OCI-M1 (cell line): ENCODE results near the gene XAB2.
"Not testable (repeated sequence)": the region's sequence is repeated elsewhere in the genome, so short reads cannot be mapped to it uniquely, and the experiment has no call there.

ENCODE experiments used
- DNase-seq: peaks from one replicate; lab custom pipeline; 2025; lab: John Stamatoyannopoulos, UW

Gene XAB2

DNA sequence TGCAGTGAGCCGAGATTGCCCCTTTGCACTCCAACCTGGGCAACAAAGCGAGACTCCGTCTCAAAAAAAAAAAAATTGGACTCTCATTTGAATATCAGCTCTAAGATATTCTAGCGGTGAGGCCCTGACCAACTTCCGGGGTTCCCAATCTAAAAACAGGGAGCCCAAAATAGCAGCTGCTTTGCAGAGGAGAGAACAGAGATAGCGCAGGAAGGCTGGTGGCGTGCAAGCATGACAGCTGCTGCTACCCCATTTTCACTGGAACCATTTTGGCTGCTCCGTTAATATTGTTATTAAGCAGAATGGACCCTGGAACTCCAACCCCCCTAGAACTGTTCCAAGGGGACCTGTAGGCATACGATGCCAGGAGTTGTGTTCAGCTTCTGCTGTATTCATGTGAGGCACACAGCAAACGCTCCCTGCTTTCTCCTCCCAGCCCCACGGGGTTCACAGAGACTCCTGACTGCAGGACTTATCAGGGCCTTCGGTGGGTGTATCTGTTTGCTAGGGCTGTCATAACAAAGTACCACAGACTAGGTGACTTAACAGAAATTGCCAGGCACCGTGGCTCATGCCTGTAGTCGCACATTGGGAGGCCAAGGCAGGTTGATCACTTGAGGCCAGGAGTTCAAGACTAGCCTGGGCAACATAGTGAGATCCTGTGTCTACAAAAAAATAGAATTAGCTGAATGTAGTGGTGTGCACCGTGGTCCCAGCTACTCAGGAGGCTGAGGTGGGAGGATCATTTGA is 19.1 kb upstream of the XAB2 start:
- no peak for DNase-seq

DNA sequence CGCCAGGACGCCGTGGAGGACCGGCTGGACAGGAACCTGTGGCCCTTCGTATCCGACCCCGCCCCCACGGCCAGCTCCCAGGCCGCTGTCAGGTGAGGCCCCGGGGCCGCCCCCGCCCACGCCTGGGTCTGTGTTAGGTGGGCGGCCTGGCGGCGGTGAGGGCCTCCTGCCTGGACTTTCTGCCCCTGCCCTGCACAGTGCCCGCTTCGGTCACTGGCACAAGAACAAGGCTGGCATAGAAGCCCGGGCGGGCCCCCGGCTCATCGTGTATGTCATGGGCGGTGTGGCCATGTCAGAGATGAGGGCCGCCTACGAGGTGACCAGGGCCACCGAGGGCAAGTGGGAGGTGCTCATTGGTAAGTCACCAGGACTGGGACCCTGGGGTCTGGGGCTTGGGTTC is 17.8 kb upstream of the XAB2 start:
- no peak for DNase-seq

DNA sequence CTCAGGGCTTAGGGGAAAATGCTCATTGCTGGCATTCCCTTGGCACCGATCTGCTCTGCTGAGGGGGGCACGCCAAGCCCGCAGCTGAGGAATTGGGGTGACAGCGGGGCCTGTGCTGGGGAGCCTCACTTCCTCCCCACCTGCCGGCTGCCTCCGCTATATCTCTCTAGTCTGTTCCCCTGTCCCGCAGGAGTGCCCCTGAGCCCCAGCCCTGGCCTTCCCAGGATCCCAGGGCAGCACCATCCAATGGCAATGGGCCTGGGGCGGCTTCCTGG is 17.0 kb upstream of the XAB2 start:
- no peak for DNase-seq

DNA sequence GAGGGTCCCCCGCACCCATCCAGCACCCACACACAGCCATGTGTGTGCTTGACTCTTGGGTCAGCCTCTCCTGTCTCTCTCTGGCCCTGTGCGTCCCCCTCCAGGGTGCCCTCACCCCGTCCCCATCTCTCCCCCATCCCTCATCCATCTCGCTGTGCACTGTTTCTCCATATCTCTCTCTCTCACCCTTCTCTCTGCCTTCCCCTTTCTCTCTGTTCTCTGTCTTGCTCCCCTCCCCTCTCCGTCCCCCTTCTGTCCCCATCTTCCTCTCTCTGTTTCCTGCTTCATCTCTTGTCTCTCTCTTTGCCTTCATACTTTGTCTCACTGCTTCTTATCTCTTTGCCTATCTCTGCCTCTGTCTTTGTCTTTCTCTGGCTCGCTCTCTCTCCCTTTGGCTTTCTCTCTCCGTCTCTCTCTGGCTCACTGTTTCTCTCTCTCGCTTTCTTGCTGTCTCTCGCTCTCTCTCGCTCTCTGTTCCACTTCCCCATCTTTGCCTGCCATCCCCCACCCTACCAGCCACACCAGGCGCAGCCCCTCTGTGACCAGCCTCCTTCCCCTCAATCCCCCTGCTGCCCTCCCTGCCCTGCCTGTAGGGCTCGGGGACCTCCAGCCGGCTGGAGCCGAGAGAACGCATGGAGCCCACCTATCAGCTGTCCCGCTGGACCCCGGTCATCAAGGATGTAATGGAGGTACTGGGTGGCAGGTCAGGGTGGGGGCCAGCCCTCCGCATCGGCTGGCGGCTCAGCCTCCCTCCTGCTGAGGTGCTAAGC is 16.5 kb upstream of the XAB2 start:
- DNase-seq: no peak

DNA sequence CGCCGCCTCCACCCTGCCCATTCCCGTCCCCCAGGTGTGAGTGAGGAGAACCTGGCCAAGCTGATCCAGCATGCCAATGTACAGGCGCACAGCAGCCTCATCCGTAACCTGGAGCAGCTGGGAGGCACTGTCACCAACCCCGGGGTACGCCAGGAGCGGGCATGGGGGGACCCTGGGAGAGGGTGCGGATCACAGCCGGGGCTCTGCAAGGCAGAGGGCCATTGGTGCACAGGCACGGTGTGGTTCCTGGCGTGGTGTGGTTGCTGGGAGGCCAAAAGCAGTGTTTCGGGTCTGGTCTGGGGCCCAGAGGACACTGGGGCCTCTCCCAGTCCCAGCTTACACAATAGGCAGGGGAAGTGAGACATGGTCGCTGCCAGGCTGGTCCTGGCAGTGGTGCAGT is 15.8 kb upstream of the XAB2 start:
- no peak for DNase-seq

DNA sequence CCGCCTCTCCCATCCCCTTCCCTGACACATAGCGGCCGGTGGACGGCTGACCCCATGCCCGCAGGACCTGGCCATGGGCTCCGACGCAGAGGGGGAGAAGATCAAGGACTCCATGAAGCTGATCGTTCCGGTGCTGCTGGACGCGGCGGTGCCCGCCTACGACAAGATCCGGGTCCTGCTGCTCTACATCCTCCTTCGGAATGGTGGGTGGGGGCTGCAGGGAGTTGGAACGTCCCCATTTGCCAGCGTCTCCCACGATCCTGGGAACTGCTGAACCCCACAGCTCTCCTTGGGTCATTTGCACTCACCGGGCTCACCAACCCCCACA is 15.2 kb upstream of the XAB2 start:
- DNase-seq: no peak

DNA sequence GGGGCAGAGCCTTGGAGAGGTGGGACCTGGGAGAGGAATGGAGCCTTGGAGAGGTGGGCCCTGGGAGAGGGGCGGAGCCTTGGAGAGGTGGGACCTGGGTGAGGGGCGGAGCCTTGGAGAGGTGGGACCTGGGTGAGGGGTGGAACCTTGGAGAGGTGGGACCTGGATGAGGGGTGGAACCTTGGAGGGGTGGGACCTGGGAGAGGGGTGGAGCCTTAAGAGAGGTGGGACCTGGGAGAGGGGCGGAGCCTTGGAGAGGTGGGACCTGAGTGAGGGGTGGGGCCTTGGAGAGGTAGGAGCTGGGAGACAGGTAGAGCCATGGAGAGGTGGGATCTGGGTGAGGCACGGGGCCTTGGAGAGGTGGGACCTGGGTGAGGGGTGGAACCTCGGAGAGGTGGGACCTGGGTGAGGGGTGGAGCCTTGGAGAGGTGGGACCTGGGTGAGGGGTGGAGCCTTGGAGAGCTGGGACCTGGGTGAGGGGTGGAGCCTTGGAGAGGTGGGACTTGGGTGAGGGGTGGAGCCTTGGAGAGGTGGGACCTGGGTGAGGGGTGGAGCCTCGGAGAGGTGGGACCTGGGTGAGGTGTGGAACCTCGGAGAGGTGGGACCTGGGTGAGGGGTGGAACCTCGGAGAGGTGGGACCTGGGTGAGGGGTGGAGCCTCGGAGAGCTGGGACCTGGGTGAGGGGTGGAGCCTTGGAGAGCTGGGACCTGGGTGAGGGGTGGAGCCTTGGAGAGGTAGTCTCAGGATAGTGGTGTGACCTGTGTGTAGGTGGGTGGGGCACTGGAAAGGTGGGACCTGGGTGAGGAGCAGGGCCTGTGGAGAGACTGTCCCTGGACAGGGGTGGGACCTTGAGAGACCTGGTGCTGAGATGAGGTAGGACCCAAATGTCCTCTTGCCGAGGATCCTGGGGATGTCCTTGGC is 14.5 kb upstream of the XAB2 start:
- not testable (repeated sequence) for DNase-seq

DNA sequence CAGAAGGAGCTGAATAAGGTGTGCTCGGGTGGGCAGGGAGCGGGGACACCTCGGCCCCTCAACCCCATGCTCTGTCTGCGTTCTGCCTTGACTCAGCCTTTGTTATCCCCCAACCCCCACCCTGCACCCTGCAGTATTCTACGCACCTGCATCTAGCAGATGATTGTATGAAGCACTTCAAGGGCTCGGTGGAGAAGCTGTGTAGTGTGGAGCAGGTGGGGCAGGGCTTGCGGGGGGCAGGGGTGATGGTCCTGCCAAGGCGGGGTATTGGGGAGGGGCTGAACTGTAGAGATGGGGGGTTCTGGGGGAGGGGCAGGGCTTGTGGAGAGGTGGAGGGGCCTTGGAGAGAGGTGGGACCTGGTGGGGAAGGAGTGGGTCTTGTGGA is 13.7 kb upstream of the XAB2 start:
- DNase-seq: no peak

DNA sequence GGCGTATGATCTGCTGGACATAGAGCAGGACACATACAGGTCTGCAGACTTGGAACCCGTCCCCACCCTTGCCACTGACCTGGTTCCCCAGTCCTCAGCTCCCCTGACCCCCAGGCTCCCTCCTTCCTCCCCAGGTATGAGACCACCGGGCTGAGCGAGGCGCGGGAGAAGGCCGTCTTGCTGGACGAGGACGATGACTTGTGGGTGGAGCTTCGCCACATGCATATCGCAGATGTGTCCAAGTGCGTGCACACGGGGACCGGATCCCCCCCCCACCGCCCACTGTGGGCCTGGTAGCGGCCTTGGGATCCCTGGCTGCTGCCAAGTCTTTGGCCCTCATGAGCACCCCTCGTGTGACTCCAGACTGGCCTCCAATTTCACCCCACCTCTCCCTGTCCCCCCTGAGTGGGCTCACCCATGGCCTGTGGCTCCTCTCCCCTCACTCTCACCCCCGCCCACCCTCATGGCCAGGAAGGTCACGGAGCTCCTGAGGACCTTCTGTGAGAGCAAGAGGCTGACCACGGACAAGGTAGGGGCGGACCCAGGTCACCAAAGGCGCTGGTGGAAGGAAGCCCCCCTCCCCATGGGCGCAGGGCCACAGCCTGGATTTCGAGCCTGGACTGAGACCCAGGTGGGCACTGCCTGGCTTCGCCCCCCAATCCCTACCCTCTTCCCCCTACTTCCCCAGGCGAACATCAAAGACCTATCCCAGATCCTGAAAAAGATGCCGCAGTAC is 13.1 kb upstream of the XAB2 start:
- no peak for DNase-seq

DNA sequence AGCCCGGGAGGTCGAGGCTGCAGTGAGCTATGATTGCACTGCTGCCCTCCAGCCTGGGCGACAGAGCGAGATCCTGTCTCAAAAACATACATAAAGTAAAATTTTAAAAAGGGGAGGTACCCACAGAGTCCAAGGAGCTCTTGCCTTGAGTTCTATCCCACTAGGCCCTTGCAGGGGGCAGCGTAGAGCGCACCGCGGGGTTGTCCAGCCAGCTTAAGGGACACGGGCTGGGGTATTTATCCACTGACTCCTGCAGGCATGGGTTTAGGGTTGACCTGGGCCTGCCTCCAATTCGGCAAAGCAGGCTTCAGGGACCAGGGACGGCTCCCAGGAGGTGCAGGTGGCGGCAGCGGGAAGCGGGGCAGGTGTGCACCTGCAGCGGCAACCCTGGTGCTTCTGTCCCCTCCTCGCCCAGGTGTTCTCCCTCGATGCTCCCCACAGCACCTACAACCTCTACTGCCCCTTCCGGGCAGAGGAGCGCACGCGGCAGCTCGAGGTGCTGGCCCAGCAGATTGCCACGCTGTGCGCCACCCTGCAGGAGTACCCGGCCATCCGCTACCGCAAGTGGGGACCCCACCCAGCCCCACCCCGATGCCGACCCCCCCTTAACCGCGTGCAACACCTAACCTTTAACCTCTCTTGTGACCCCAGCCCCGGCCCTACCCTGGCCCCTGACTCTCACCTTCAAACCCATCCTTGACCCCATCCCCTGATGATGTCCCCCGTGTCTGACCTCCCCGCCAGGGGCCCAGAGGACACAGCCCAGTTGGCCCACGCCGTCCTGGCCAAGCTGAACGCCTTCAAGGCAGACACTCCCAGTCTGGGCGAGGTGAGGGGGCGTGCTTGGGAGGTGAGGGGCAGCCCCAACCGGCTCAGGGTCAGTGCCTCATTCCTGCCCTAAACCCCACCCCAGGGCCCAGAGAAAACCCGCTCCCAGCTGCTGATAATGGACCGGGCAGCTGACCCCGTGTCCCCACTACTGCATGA is 12.2 kb upstream of the XAB2 start:
- DNase-seq: no peak

DNA sequence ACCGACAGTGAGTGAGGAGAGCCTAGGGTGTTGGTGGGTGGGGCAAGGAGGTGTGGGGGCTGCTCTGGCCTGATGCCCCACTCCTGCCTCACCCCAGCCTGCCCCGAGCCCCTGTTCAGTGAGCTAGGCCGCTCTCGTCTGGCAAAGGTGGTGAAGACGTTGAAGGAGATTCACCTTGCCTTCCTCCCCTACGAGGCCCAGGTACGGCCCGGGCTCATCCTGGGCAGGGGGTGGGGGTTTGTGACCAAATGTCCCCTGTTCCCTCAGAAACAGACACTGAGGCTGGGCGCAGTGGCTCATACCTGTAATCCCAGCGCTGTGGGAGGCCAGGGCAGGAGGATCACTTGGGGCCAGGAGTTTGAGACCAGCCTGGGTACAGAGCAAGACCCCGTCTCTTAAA is 11.5 kb upstream of the XAB2 start:
- DNase-seq: no peak

DNA sequence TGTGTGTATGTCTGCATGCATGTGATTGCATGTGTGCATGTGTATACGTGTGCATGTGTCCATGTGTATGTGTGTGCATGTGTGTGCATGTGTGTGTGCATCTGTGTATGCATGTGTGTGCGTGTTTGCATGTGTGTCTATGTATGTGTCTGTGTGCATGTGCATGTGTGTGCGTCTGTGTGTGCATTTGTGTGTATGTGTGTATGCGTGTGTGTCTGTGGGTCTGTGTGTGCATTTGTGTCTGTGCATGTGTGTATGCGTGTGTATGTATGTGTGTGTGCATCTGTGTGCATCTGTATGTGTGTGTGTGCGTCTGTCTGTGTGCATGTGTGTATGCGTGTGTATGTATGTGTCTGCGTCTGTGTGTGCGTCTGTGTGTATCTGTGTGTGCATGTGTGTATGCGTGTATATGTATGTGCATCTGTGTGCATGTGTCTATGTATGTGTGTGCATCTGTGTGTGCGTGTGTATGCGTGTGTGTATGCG is 10.6 kb upstream of the XAB2 start:
- no peak for DNase-seq

DNA sequence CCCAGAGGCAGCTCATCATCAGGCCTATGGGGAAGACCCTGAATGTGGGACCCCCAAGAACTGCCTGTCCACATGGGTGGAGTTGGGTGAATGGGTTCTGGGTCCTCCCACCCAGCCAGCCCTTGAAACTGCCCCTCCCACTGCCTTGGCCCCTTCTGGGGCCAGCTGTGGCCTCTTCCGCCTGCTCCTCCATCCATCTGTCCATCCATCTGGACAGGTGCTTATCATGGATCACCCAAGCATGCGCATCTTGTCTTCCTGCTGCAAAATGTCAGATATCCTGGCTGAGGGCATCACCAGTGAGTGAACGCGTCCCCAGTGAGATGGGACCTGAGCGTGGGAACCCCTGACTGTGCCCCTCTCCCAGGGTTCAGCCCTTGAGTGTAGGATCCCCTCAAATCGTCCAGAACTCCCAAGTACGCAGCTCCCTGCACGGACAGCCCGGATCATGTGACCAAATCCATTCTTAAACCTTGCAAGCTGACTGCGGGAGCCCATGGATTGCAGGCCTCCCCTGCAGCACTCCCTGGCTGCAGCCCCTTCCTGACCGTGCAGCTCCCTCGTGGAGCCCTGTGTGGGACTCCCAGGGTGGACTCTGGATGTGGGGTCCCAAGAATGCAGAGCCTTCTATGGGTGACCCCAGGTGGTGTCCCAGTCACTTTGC is 9.6 kb upstream of the XAB2 start:
- DNase-seq: no peak

DNA sequence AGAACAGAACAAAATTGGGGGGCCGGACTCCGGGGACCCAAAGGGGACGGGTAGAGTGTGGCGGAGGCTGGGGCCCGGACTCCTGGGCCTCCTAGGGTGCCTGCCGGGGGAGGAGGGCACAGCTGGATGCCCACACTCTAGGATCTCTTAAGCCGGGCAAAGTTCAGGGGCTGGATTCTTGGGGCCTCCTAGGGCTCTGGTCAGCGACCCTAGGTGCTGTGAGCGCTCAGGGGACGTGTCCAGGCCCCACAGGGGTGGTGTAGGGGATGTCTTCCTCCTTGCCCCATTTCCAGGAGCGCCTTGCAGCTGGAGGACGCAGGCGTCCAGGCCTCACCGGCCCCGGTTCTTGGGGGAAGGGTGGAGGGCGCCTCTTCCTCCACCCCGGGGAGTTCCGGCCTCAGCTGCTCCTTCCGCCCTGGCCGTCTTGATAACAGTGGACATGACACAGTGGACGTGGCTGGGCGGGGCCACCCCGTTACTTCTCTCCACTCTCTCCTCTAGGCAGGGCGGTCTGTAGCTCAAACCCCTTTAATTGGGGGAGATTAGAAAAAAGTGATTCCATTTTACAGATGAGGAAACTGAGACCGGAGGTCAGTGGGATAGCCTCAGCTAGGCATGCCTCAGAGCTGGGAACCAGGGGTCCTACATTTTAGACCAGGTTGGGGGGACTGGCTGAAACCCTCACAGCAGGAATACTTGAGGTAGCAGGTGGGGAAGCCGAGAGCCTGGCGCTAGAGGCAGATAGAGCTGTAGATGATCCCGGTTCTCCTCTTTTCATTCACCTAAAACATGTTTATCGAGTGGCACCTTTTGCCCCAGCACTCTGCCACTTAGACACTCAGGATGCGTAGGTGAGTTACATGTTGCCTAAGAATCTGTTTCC is 8.3 kb upstream of the XAB2 start:
- peak; percentile 66 for DNase-seq

DNA sequence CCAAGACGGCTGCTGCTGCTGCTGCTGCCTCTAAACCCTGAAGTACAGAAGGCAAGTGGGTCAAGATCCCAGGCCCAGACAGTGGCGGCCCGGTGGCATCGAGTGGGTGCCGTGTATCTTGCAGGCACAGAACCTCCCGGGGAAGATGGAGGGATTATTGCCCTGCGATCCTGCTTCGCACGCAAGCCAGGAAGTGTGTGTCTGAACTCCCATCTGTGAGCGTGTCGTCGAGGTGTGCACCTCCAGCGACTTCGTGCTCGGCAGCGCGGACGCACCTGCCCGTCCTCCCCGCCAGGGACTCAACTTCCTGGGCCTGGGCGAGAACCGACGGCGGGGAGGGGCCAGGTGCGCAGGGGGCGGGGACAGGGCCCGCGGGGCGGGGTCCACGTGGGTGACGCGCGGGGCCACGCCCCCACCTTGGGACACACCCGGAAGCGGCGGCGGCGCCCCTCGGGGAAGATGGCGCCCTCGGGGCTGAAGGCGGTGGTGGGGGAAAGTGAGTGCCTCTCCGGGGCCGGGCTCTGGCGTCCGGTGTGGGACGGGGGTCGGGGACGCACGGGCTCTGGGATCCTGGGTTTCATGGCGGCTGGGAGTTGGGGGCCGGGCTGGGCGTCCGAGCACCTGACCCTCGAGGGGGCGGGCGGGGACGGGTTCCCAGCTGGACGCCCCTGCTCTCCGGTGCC is 7.5 kb upstream of the XAB2 start, which contains the start of gene STXBP2:
TSS of gene STXBP2 (plus strand) at position 420 of the 683 bp plus-strand sequence. CDS start at position 460, 40 bp downstream.
- DNase-seq: peak; percentile 72

DNA sequence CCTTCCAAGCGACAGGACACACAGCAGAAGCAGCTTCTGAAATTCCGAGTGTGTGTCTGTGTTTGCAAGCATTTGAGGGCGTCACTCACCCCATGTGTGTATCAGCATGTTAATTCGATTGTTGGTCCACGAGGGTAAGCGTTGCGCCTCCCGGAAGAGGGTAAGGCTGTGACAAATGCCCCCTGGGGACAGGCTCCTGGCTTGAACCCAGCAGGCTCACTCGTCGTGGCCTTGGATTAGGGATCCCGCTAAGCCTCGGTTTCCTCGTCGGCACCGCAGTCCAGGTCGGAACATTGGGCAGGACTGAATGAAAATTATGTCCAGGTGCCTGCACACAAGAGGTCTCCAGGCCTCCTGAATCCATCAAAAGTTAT is 7.0 kb upstream of the XAB2 start:
- no peak for DNase-seq

DNA sequence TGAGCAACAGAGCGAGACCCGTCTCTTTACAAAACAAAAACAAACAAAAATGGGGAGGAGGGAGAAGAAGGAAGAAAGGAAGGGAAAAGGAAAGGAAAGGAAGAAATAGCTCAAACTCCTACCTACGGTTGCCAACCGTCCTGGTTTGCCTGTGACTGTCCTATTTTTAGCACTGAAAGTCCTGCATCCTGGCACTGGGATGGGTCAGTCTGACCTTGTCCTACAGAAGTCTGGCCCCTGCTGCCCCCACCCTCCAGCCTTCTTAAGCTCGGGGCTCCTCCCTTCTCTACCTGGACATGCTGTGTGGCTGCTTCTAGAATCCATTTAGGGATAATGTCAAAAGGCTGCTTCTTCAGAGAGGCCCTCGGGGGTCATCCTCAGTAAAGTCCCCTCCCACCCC is 6.3 kb upstream of the XAB2 start:
- no peak for DNase-seq

DNA sequence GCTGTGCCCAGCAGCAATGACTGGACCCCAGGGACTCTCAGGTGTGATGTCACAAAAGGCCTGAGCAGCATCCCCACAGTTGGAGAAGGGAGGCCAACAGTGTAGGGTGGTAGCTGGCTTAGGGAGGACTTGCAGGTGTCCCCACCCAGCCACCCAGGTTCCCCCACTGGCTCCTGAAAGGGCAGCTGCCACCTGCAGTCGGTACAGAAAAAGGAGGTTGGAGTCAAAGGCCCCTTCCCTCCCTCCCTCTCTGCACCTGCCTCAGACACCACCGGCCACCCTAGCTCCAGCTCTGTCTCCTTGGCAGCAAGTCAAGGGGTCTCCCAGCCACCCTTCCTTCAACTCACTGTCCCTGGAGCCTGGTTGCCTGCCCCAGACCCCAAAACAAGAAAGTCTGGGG is 4.4 kb upstream of the XAB2 start, which contains the start of gene PCP2:
TSS of gene PCP2 (minus strand) at position 22 of the 400 bp plus-strand sequence. CDS start 262 bp downstream, outside the sequence.
- no peak for DNase-seq
